Mucosa of rectum (tissue), 2 donors: ENCODE data around the gene PRPF40B.
"Not testable (repeated sequence)": the region's sequence is repeated elsewhere in the genome, so short reads cannot be mapped to it uniquely, and the experiment has no call there.

Source experiments
- H3K27ac ChIP-seq, 2 donors: one replicate each; pipeline ENCODE4 v1.7.0; 2013; ENCODE audit warnings: inconsistent platforms in 2 of 2, low read depth in 2 of 2, low read length in 2 of 2
- H3K27me3 ChIP-seq, 2 donors: one replicate each; pipeline ENCODE4 v1.7.0; 2013; ENCODE audit warnings: low read length in 2 of 2; ENCODE audit not compliant: control insufficient read depth in 2 of 2, insufficient read depth in 2 of 2
- H3K36me3 ChIP-seq, 2 donors: one replicate each; pipeline ENCODE4 v1.7.0; 2013; ENCODE audit warnings: low read length in 2 of 2; ENCODE audit not compliant: control insufficient read depth in 2 of 2, insufficient read depth in 2 of 2
- H3K4me1 ChIP-seq, 2 donors: one replicate each; pipeline ENCODE4 v1.7.0; 2013; ENCODE audit warnings: low read length in 2 of 2, mild to moderate bottlenecking in 1 of 2; ENCODE audit not compliant: control insufficient read depth in 2 of 2, insufficient read depth in 2 of 2
- H3K4me3 ChIP-seq, 2 donors: one replicate each; pipeline ENCODE4 v1.7.0; 2013; ENCODE audit warnings: low read length in 2 of 2
- H3K9ac ChIP-seq, 2 donors: one replicate each; pipeline ENCODE4 v1.7.0; 2013; ENCODE audit warnings: low read length in 2 of 2, low read depth in 1 of 2, mild to moderate bottlenecking in 1 of 2
- H3K9me3 ChIP-seq, 2 donors: one replicate each; pipeline ENCODE4 v1.7.0; 2013; ENCODE audit warnings: low read length in 2 of 2; ENCODE audit not compliant: control insufficient read depth in 2 of 2
- donor health status: healthy.
- donor health status: Normal muscosa, but diverticular disease.

The PRPF40B gene

DNA sequence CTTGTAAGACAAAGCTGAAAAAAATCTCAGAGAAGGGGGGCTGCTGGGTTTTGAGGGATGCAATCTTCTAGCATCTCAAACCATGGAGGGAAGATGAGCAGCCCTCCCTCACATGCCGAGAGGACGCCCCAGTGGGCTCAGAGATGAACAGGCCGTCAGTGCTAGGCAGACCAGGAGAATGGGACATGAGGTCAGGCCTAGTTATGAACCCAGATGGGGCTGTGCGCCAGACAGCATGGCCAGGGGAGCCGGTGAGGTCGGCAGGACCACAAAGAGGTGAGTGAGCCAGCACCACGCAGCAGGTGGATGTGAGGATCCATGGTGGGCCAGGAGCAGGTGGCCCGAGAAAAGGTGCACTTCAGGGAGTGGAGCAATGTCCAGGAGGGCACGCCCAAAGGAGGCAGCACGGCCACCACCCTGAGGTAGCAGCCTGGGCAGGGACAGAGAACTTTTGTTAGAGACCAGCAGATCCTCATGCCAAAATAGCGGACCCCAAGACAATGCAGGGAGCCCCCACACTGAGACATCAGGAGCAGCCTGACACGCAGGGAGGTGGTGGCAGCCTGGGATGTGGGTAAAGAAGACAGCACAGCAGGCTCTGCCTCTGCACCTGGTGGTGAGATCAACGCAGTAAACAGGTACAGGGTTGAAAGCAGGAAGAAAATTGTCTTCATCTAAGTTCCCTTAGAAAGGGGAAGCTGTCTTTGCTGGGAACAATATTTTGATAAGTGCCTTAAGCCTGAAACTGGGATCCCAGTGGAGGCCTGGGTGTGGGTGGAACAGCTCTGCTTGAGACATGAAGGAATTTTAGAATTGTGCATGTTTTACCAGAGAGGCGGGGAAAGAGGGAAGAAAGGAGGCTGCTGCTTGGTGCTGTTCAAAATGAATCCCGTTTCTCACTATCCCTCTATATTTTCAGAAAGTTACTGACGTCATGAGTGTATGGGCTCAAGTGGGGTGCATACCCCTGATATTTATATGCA, 37.6 kb upstream of the PRPF40B start:
- Histone ChIP-seq H3K27ac (no peak overlapping the region), H3K4me1 (no peaks in the 10 kb centered on the region), H3K4me3 (no peak overlapping the region), H3K9me3 (no peaks in the 10 kb centered on the region), H3K9ac (no peak overlapping the region), H3K27me3 (no peaks in the 10 kb centered on the region), H3K36me3 (no peaks in the 10 kb centered on the region)

DNA sequence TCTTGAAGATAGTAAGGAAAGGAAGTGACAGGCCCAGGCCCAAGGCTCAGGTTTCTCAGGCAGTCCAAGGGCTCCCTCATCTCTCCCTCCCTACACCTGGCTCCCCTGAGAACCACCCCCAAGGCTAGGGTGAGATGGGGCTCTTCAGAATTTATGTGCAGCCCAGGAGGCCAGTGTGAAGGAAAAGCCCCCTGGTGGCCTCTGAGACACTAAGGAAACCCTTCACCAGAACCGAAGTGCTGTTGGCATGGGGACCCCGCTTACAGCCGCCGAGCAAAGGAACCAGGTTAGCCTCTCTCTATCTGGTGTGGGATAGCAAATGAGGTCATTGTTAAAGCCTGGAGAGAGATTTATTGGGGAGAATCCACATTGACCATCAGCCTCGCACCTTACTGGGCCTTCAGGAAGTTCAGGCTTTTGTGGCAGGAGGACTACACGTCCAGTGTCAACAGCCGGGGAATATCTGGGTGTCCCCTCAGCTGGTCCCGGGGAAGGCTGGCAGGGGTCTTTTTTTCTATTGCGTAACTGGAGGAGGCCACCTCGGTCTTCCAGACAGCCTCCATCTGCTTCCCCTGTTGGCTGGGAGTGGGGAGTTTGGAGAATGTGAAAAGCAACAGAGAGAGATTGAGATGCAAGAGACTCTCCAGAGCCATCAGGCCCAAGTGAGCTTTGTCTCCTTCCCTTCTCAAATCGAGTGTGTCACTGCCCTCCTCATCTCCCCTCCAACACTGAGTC, 36.0 kb upstream of the PRPF40B start:
- H3K4me3 ChIP-seq: no peak overlapping the region
- no peaks in the 10 kb centered on the region for H3K36me3 ChIP-seq
- H3K27ac ChIP-seq: no peak overlapping the region
- H3K9me3 ChIP-seq: no peaks in the 10 kb centered on the region
- H3K4me1 ChIP-seq: no peaks in the 10 kb centered on the region
- H3K9ac ChIP-seq: no peak overlapping the region
- H3K27me3 ChIP-seq: no peaks in the 10 kb centered on the region

DNA sequence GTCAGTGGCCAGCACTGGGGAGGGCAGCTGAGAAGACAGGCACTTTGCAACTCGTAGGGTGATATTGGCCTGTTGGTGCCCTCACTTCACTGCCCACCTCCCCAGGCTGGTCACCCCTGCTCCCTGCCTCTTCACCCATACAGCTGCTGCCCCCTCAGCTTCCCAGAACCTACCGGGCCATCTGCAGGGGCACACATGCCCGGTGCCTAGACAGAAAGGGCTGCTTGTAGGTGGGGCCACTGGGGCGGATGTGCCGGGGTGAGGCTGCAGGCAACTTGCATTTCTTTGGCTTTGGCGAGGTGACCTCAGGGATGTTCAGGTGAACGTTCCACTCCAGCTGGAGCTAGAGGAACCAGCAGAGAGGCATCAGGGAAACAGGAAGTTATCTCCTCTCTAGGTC, 35.1 kb upstream of the PRPF40B start:
- no peak overlapping the region for H3K4me3 ChIP-seq
- H3K4me1 ChIP-seq: no peaks in the 10 kb centered on the region
- H3K27ac ChIP-seq: no peak overlapping the region
- H3K9ac ChIP-seq: no peak overlapping the region
- no peaks in the 10 kb centered on the region for H3K9me3 ChIP-seq
- no peaks in the 10 kb centered on the region for H3K36me3 ChIP-seq
- H3K27me3 ChIP-seq: no peaks in the 10 kb centered on the region

DNA sequence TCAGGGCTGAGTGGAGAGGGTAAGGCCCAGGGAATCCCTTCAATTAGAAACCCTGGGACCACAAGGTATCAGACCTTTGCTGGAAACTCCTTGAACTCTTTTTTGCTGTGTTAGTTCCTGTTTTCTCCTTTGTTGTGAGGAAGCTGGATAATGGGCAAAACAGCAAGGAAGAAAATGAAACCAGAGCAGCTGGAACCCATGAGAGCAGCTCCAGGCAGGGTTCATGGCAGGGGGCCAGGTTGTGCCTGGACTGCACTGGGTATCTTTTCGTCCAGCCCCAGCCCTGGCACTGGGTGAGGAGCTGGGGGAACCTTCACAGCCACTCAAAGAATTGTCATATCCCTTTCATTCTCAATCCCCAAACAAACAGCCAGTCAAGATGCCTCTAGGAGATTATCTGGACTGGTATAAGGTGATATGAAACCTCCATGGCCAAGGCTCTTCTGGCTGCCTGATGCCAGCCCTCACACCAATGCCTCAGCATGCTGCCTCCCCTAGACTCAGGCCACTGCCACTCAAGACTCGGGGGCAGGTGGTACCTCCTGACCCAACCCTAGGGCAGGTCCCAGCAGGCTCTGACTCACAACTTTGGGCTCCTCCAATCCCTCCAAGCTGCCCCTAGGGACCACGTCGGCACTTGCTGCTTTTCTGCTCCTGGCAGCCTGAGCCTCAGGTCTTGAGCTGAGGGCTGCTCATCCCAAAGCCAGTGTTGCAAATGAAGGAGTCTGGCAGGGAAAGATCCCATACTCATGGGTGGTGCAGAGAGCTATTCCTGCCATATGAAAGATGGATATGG, 34.4 kb upstream of the PRPF40B start:
- no peaks in the 10 kb centered on the region for H3K27me3 ChIP-seq
- H3K27ac ChIP-seq: no peak overlapping the region
- no peak overlapping the region for H3K9ac ChIP-seq
- H3K4me1 ChIP-seq: no peaks in the 10 kb centered on the region
- H3K9me3 ChIP-seq: no peaks in the 10 kb centered on the region
- no peaks in the 10 kb centered on the region for H3K36me3 ChIP-seq
- no peak overlapping the region for H3K4me3 ChIP-seq

DNA sequence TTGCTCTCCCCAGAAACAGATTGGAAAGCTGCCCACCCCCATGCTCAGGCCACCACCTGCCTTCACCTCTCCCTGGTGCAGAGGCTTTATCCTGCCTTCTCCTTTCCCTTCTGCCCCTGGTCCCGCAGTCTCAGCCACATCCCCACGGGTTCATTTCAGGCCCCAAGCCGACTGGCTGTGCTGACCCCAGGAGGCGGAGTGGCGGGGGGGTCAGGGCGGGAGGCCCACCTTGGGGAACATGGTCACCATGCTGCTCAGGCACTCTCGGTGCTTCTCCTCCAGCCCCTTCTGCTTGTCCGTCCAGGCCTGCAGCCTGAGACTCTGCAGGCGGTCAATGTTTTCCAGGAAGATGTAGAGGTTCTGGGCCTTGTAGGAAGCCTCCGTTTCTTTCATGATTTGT, 24.8 kb upstream of the PRPF40B start:
- no peaks in the 10 kb centered on the region for H3K27me3 ChIP-seq
- no peak overlapping the region for H3K4me3 ChIP-seq
- no peaks in the 10 kb centered on the region for H3K9me3 ChIP-seq

DNA sequence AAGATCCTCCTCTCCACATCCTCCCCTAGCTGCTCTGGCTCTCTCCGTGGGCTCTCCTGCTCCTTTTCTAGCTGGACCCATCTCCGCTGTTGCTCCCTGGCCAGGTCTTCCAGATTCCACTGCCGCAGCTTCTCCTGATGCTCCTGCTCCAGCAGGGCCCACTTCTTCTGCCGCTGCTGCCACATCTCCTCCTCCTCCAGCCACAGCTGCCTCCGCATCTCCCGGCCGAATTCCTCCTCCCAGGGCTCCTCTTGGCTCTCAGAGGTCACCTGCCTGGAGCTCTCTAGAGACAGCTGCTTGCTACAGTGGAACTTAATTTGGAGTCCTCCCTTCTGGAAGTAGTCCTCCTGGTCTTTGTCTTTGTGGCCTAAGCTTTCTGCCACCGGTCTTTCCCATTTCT, 23.4 kb upstream of the PRPF40B start:
- Histone ChIP-seq H3K4me1 (no peaks in the 10 kb centered on the region), H3K36me3 (no peaks in the 10 kb centered on the region), H3K27me3 (no peaks in the 10 kb centered on the region), H3K9ac (no peak overlapping the region), H3K27ac (no peak overlapping the region), H3K9me3 (no peaks in the 10 kb centered on the region), H3K4me3 (no peak overlapping the region)

More for the DNA sequence above, 24.8 kb upstream of the PRPF40B start:
- Histone ChIP-seq H3K27ac (no peak overlapping the region), H3K4me1 (no peaks in the 10 kb centered on the region), H3K9ac (no peak overlapping the region), H3K36me3 (no peaks in the 10 kb centered on the region)

DNA sequence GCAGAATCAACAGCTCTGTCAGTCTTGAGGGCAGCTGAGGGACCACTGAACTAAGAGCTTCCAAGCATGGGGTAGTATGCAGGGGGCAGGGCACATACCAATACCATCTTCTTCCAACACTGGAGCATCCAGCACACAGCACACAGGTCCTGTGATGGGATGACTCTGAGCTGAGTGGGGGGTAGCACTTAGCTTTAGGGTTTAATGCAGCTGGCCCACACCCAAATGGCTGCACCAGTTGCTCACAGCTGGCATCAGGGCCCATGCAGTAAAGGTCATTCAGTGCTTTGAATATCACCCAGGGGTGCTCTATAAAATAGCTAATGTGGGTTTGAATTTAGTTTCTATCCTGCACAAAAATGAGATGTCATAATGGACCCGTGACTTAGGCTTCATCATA, 19.6 kb upstream of the PRPF40B start:
- Histone ChIP-seq H3K27ac (no peak overlapping the region), H3K27me3 (no peaks in the 10 kb centered on the region), H3K4me1 (no peaks in the 10 kb centered on the region), H3K9me3 (no peaks in the 10 kb centered on the region), H3K36me3 (no peaks in the 10 kb centered on the region), H3K9ac (no peak overlapping the region), H3K4me3 (no peak overlapping the region)

DNA sequence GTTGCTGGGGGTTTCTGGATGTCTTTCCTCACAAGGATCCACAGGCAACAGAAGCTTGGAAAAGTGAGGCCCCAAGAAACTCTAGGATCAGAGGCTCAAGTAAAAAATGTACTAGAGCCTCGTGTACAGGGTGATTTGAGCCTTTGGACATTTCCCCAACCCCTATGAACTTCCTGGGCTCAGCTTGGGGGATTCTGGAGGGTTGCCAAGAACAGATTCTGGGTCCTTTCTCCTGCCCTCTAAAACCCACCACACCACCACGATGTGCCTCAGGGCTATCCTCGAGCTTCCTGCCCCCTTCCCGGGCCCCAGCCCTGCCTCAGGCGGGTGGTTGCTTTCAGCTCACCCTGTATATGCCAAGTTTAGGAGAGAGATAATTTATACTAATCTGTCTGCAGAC, 18.5 kb upstream of the PRPF40B start:
- no peaks in the 10 kb centered on the region for H3K36me3 ChIP-seq
- H3K9me3 ChIP-seq: no peaks in the 10 kb centered on the region
- H3K27ac ChIP-seq: no peak overlapping the region
- H3K4me3 ChIP-seq: no peak overlapping the region
- no peak overlapping the region for H3K9ac ChIP-seq
- no peaks in the 10 kb centered on the region for H3K4me1 ChIP-seq
- H3K27me3 ChIP-seq: no peaks in the 10 kb centered on the region

DNA sequence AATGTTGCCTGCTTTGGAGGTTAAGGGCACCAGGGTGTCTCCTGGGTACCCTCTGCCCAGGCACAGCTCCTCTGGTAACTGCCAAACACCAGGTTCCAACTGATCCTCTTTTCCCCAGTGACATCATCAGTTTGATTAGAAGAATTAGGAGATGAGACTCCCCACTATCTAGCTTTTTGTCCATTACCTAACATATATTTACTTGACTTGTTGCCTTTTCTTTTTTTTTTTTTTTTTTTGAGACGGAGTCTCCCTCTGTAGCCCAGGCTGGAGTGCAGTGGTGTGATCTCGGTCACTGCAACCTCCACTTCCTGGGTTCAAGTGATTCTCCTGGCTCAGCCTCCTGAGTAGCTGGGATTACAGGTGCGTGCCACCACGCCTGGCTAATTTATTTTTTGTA, 17.8 kb upstream of the PRPF40B start, which contains the start of gene FAM186B:
TSS of gene FAM186B (minus strand) at position 101 of the 400 bp plus-strand sequence. CDS start 162 bp downstream, outside the sequence.
- not testable (repeated sequence) for H3K4me1 ChIP-seq, H3K27ac ChIP-seq, H3K9ac ChIP-seq, H3K36me3 ChIP-seq, H3K4me3 ChIP-seq, H3K9me3 ChIP-seq, H3K27me3 ChIP-seq
